Measurements from ENCODE around the gene NRDC.

GRCh38 chr1:51776408-51776807 lies 102.1 kb downstream of the NRDC start:
- TF ChIP-seq CTCF (IDR thresholded peaks at IDR 0.05), result no peak
- TF ChIP-seq POLR2AphosphoS5 (IDR thresholded peaks at IDR 0.05), result no peak
- no peak for TF ChIP-seq POLR2A (IDR thresholded peaks at IDR 0.05)
